Measurements from ENCODE around the gene PPWD1.
A peak's percentile ranks its signal among the peaks of the same experiment; 100 is the strongest.
"Not testable (repeated sequence)": the region's sequence is repeated elsewhere in the genome, so short reads cannot be mapped to it uniquely, and the experiment has no call there.

PPWD1 gene

DNA sequence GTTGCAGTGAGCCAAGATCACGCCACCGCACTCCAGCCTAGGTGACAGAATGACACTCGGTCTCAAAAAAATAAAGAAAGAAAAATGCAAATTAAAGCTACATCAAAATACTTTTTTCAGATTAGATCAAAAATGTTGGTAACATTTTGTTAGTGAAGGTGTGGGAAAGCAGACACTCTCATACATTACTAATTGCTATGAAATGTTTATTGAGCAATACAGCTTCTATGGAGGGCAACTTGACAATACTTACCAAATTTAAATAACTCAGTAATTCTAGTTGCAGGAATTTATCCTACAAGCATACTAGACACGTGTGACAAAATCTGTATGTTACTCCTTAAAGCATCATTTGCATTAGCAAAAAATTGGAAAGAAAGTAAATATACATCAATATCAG, 56.9 kb downstream of the PPWD1 start:
- no peak for DNase-seq

GRCh38 chr5:65621961-65622360, 58.9 kb downstream of the PPWD1 start:
- DNase-seq = not testable (repeated sequence)

- no peak for DNase-seq
These were observed 60.4 kb downstream of the PPWD1 start for GRCh38 chr5:65623482-65623881.

DNA sequence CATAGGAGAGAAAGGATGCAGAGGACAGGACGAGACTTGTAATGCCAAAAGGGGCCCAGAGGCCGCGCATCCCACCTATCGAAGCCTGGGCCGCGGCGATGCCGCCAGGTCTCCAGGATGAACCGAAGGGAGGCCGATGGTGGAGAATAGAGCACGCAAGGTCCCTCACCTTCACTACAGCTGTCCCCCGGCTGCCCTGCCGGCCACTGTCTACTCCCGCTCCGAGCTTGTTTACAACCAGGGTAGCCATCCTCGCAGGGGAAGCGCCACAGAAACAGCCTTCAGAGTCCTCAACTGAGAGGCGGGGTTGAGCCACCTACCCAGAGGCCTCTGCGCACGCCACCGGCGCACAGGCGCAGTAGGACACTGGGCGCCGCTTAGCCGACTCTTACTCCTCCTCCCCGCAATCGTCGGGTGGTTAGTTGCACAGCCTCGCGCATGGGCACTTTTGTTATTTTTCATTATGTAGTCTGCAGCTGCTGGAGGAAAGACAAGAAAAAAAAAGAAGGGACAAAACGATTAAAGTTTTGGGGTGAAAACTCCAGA, 61.0 kb downstream of the PPWD1 start, which contains the start of gene TRIM23:
TSS of gene TRIM23 (minus strand) at position 309 of the 546 bp plus-strand sequence. CDS start at position 250, 59 bp downstream.
- peak; percentile 99 for DNase-seq

GRCh38 chr5:65624571-65625555, 61.8 kb downstream of the PPWD1 start, which contains the start of the genes SHLD3 and TRAPPC13:
Gene SHLD3 (plus strand): TSS chr5:65625027. CDS start chr5:65629588, 4,561 bp downstream.
Gene TRAPPC13 (plus strand): TSS chr5:65625027. CDS start chr5:65625061, 34 bp downstream.
- DNase-seq = peak; percentile 90

- no peak for DNase-seq
These were observed 62.6 kb downstream of the PPWD1 start for GRCh38 chr5:65625743-65626142.

DNA sequence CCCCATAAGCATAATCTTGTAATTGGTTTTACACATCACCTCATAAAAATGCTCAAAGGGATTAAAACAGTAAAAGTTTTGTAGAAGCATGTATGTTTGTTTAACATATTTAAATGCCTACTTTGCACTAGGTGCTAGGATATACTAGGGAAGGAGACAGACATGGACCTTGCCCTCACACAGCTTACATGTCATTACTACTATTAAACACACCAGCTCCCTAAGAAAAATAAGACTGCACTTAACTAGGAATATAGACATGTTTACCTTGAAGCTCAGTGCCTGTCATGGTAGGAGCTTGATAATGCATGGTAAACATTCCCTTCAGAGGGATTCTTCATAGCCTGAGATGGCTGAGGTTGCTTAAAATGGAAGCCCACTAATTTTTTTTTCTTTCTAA, 67.9 kb downstream of the PPWD1 start:
- no peak for DNase-seq

All from right kidney (tissue), 1 donor.